Measurements from ENCODE around the gene SLCO2A1. TPM values are rescaled to one million over a fixed set of nuclear protein-coding genes. Genes with fewer than 3 reads are reported as not detected.

Gene SLCO2A1
- total RNA-seq, 1 donor from 2014 or later, result 234 TPM

GRCh38 chr3:133991209-133991608 lies 38.5 kb downstream of the SLCO2A1 start:
- peak; percentile 16 for ATAC-seq
- Histone ChIP-seq H3K36me3 (no peaks in the 10 kb centered on the region), H3K27ac (no peak overlapping the region), H3K9me3 (no peaks in the 10 kb centered on the region), H3K4me3 (no peak overlapping the region), H3K4me1 (peaks cover 25% of the 10 kb centered on the region), H3K27me3 (no peaks in the 10 kb centered on the region)
- intact Hi-C loops (cut with DNase I), result no loop called here
- no peak for TF ChIP-seq CTCF (IDR thresholded peaks at IDR 0.05)
- no peak for DNase-seq

GRCh38 chr3:133989936-133990702 lies 39.6 kb downstream of the SLCO2A1 start:
- Histone ChIP-seq H3K36me3 (no peaks in the 10 kb centered on the region), H3K27ac (no peak overlapping the region), H3K4me1 (peaks cover 25% of the 10 kb centered on the region), H3K9me3 (no peaks in the 10 kb centered on the region), H3K4me3 (no peak overlapping the region), H3K27me3 (no peaks in the 10 kb centered on the region)
- no peak for ATAC-seq
- TF ChIP-seq CTCF (IDR thresholded peaks at IDR 0.05), result no peak
- DNase-seq, result no peak
- intact Hi-C loops (cut with DNase I), result no loop called here

GRCh38 chr3:133988631-133989161 lies 41.0 kb downstream of the SLCO2A1 start:
- Histone ChIP-seq H3K4me3 (no peak overlapping the region), H3K36me3 (no peaks in the 10 kb centered on the region), H3K9me3 (no peaks in the 10 kb centered on the region), H3K4me1 (peaks cover 25% of the 10 kb centered on the region), H3K27ac (no peak overlapping the region), H3K27me3 (no peaks in the 10 kb centered on the region)
- no peak for TF ChIP-seq CTCF (IDR thresholded peaks at IDR 0.05)
- DNase-seq (no peak), ATAC-seq (no peak)
- intact Hi-C loops (cut with DNase I), result no loop called here

GRCh38 chr3:133987948-133988484 lies 41.7 kb downstream of the SLCO2A1 start:
- H3K9me3 ChIP-seq, result no peaks in the 10 kb centered on the region
- no peak overlapping the region for H3K4me3 ChIP-seq
- intact Hi-C loops (cut with DNase I), result no loop called here
- TF ChIP-seq CTCF (IDR thresholded peaks at IDR 0.05), result no peak
- H3K27me3 ChIP-seq, result no peaks in the 10 kb centered on the region
- H3K4me1 ChIP-seq, result peaks cover 25% of the 10 kb centered on the region
- DNase-seq (no peak), ATAC-seq (no peak)
- H3K27ac ChIP-seq, result no peak overlapping the region
- no peaks in the 10 kb centered on the region for H3K36me3 ChIP-seq

GRCh38 chr3:133987136-133987535 lies 42.6 kb downstream of the SLCO2A1 start:
- intact Hi-C loops (cut with DNase I), result no loop called here
- no peaks in the 10 kb centered on the region for H3K9me3 ChIP-seq
- no peaks in the 10 kb centered on the region for H3K36me3 ChIP-seq
- H3K27me3 ChIP-seq, result no peaks in the 10 kb centered on the region
- H3K27ac ChIP-seq, result no peak overlapping the region
- no peak for TF ChIP-seq CTCF (IDR thresholded peaks at IDR 0.05)
- H3K4me3 ChIP-seq, result no peak overlapping the region
- DNase-seq, result no peak
- no peak for ATAC-seq
- H3K4me1 ChIP-seq, result peaks cover 22% of the 10 kb centered on the region

All from upper lobe of right lung (tissue), 1 donor.